HepG2 (cell line): ENCODE measurements around the gene RAB2B. TPM values are rescaled to one million over a fixed set of nuclear protein-coding genes. Genes with fewer than 3 reads are reported as not detected.

Experiments used
- DR1 ChIP-seq: sonication (generic); formaldehyde crosslinking; IDR thresholded peaks from 2 replicates; pipeline ENCODE4 v1.8.0; 2021; ENCODE audit warnings: mild to moderate bottlenecking, missing genetic modification reagents, inconsistent platforms
- FOXJ3 ChIP-seq: sonication (generic); formaldehyde crosslinking; IDR thresholded peaks from 2 replicates; pipeline ENCODE4 v1.4.0; 2020; ENCODE audit warnings: missing genetic modification reagents, mild to moderate bottlenecking, borderline replicate concordance
- ISX ChIP-seq: sonication (generic); formaldehyde crosslinking; conservative IDR thresholded peaks from 2 replicates; pipeline ENCODE4 v1.5.0; 2020; ENCODE audit warnings: missing genetic modification reagents
- KDM2A ChIP-seq: sonication (generic); formaldehyde crosslinking; IDR thresholded peaks from 2 replicates; pipeline ENCODE4 v1.4.0; 2020; ENCODE audit warnings: low read depth, missing genetic modification reagents, borderline replicate concordance
- MATR3 ChIP-seq: sonication (generic); formaldehyde crosslinking; IDR thresholded peaks from 2 replicates; pipeline ENCODE4 v1.4.0; 2020; ENCODE audit warnings: missing genetic modification reagents
- MLXIP ChIP-seq: sonication (generic); formaldehyde crosslinking; IDR thresholded peaks from 2 replicates; pipeline ENCODE4 v1.9.0; 2021; ENCODE audit warnings: missing genetic modification reagents, borderline replicate concordance
- NR1H2 ChIP-seq: sonication (generic); formaldehyde crosslinking; IDR thresholded peaks from 2 replicates; pipeline ENCODE4 v1.8.1; 2022; ENCODE audit warnings: low read depth, missing genetic modification reagents, borderline replicate concordance
- NR2F1 ChIP-seq, 2 experiments: fragments of 450-650 bp in 1 of 2; formaldehyde crosslinking in 1 of 2; IDR thresholded peaks; 2 replicates each; pipeline versions ENCODE4 v1.5.0 to v1.6.1; 2016 to 2020; ENCODE audit warnings: mild to moderate bottlenecking in 1 of 2, missing compliant biosample characterization in 1 of 2, missing genetic modification reagents in 1 of 2, moderate library complexity in 1 of 2
- SIN3B ChIP-seq: fragments of 150-350 bp; IDR thresholded peaks from 2 replicates; pipeline ENCODE4 v1.6.1; 2014; ENCODE audit warnings: low read length
- THYN1 ChIP-seq: sonication (generic); formaldehyde crosslinking; IDR thresholded peaks from 2 replicates; pipeline ENCODE4 v1.8.1; 2023; ENCODE audit warnings: low read depth, mild to moderate bottlenecking, moderate library complexity, missing genetic modification reagents, borderline replicate concordance
- ZNF101 ChIP-seq: sonication (generic); formaldehyde crosslinking; IDR thresholded peaks from 2 replicates; pipeline ENCODE4 v1.4.0; 2020; ENCODE audit warnings: mild to moderate bottlenecking, low read depth, missing genetic modification reagents, borderline replicate concordance
- ZNF3 ChIP-seq: IDR thresholded peaks from 2 replicates; pipeline ENCODE4 v1.7.0; 2017; ENCODE audit warnings: inconsistent platforms
- ZNF451 ChIP-seq: sonication (generic); formaldehyde crosslinking; IDR thresholded peaks from 2 replicates; pipeline ENCODE4 v1.5.0; 2020; ENCODE audit warnings: mild to moderate bottlenecking, missing genetic modification reagents
- ZNF552 ChIP-seq: sonication (generic); formaldehyde crosslinking; IDR thresholded peaks from 2 replicates; pipeline ENCODE4 v1.9.0; 2022; ENCODE audit warnings: missing genetic modification reagents, mild to moderate bottlenecking, borderline replicate concordance
- ZNF562 ChIP-seq: sonication (generic); formaldehyde crosslinking; IDR thresholded peaks from 2 replicates; pipeline ENCODE4 v1.8.0; 2022; ENCODE audit warnings: missing genetic modification reagents, borderline replicate concordance
- ZNF598 ChIP-seq: sonication (generic); formaldehyde crosslinking; IDR thresholded peaks from 2 replicates; pipeline ENCODE4 v1.5.1; 2020; ENCODE audit warnings: mild to moderate bottlenecking, missing genetic modification reagents, borderline replicate concordance
- polyA plus RNA-seq, 8 experiments: library from polyadenylated mRNA; depleted of rRNA in 3 of 8; stranded (reverse) in 7 of 8; unstranded in 1 of 8; fragments of >200 nt; fragmentation: Illumina TruSeq in 4 of 8; extraction: Trizol in 4 of 8; gene quantifications; 2 replicates each; pipeline versions ENCODE4 v1.2.1 to v1.2.3, GENCODE V29; 2011 to 2016; ENCODE audit warnings: low read depth in 4 of 8, missing spikeins in 1 of 8, mixed read lengths in 1 of 8; ENCODE audit not compliant: insufficient read depth in 1 of 8
- total RNA-seq, 5 experiments: library from RNA; depleted of rRNA; stranded (reverse); fragments of >200 nt; fragmentation: Illumina TruSeq; extraction: Trizol; gene quantifications; 2 replicates each; pipeline ENCODE4 v1.2.3, GENCODE V29; 2016; ENCODE audit warnings: low read depth in 1 of 5
- TF ChIP-seq, protein P1 (sequence below): sonication (generic); formaldehyde crosslinking; IDR thresholded peaks from 2 replicates; pipeline ENCODE4 v1.5.1; 2020; ENCODE audit warnings: missing genetic modification reagents, mild to moderate bottlenecking, borderline replicate concordance
- TF ChIP-seq, protein P2 (sequence below): sonication (generic); formaldehyde crosslinking; IDR thresholded peaks from 2 replicates; pipeline ENCODE4 v1.5.1; 2020; ENCODE audit warnings: missing genetic modification reagents, mild to moderate bottlenecking, borderline replicate concordance

RAB2B gene
- total and polyA plus RNA-seq, 2 of the 13 experiments (the other 11 are each of a cell fraction or from before 2014, with no cell fraction given), result 36.0 to 60.6 TPM

DNA sequence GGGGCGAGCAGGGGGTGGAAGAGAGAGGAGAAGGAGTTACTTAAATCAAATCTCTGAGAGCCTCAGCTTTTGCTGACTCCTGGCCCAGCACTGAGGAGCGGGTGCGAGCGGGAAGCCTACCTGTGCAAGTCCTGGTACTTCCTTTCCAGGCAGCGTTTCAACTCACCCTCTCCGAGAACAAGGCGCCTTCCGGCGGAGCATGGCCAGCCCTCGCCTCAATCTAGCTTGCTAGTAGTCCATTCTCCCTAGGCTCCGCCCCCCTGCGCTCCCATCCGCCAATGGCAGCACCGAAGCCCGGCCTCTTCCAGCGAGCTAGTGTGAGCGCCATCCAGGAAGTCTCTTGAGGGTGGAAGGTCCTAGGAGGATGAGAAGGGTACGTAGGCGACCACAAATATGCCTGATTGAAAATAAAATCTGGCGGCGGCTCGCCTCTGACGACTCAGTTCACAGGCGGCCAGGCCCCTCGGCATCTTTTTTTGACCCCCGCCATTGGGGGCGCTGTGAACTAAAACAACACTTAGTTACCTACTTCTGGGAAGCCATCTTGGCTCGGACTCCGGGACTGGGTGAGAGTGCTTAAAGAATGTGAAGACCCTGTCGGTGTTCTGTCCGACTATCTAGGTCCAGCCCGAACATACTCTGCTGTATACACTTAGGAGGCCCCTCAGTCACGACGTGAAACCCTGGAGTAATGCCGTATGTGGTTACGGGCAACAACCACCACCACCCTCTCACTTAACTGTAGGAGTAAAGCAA lies 20.7 kb downstream of the RAB2B start, which contains the start of gene CHD8 (continued):
- TF ChIP-seq, protein P1, sequence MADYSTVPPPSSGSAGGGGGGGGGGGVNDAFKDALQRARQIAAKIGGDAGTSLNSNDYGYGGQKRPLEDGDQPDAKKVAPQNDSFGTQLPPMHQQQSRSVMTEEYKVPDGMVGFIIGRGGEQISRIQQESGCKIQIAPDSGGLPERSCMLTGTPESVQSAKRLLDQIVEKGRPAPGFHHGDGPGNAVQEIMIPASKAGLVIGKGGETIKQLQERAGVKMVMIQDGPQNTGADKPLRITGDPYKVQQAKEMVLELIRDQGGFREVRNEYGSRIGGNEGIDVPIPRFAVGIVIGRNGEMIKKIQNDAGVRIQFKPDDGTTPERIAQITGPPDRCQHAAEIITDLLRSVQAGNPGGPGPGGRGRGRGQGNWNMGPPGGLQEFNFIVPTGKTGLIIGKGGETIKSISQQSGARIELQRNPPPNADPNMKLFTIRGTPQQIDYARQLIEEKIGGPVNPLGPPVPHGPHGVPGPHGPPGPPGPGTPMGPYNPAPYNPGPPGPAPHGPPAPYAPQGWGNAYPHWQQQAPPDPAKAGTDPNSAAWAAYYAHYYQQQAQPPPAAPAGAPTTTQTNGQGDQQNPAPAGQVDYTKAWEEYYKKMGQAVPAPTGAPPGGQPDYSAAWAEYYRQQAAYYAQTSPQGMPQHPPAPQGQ, result no peak
- TF ChIP-seq ZNF101 (CRISPR knock-in tag), result no peak
- peak; percentile 61; the same call in 1 of the 2 replicates for TF ChIP-seq ZNF451 (CRISPR knock-in tag)
- TF ChIP-seq MLXIP (CRISPR knock-in tag), result no peak
- TF ChIP-seq ZNF562 (CRISPR knock-in tag), result no peak
- peak in 1 of 2 experiments; percentile 23; a peak in 2 of 4 replicates for TF ChIP-seq NR2F1 (CRISPR knock-in tag; IDR thresholded peaks at IDR 0.05)
- TF ChIP-seq, protein P2, sequence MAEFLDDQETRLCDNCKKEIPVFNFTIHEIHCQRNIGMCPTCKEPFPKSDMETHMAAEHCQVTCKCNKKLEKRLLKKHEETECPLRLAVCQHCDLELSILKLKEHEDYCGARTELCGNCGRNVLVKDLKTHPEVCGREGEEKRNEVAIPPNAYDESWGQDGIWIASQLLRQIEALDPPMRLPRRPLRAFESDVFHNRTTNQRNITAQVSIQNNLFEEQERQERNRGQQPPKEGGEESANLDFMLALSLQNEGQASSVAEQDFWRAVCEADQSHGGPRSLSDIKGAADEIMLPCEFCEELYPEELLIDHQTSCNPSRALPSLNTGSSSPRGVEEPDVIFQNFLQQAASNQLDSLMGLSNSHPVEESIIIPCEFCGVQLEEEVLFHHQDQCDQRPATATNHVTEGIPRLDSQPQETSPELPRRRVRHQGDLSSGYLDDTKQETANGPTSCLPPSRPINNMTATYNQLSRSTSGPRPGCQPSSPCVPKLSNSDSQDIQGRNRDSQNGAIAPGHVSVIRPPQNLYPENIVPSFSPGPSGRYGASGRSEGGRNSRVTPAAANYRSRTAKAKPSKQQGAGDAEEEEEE (CRISPR knock-in tag), result no peak
- TF ChIP-seq ISX (CRISPR knock-in tag), result no peak; the same call in 1 of the 2 replicates
- TF ChIP-seq KDM2A (CRISPR knock-in tag), result peak; percentile 94
- no peak for TF ChIP-seq NR1H2
- TF ChIP-seq FOXJ3 (CRISPR knock-in tag), result peak; percentile 34; the same call in 1 of the 2 replicates
- no peak; the same call in 1 of the 2 replicates for TF ChIP-seq THYN1 (CRISPR knock-in tag)
- no peak for TF ChIP-seq ZNF552
- TF ChIP-seq ZNF598 (CRISPR knock-in tag), result peak; percentile 97
- TF ChIP-seq MATR3, result no peak
- no peak for TF ChIP-seq ZNF3 (CRISPR knock-in tag)
- TF ChIP-seq SIN3B, result 0 out of 2 replicates have a peak, but pooled peaks have one; percentile 31
- peak; percentile 90; the same call in 1 of the 2 replicates for TF ChIP-seq DR1 (CRISPR knock-in tag)
